Activated CD4-positive, alpha-beta T cell treated with anti-CD3 and anti-CD28 coated beads, Interleukin-2, Interleukin-4, amounts not matched to agents 100 ng/mL and 50 ng/mL, durations not matched to agents 16 hours and 8 hours (primary cell): ENCODE data around the gene VAT1L.

ENCODE experiments used
- DNase-seq: peaks from one replicate; pipeline ENCODE4 v3.0.0-alpha.2; 2020; ENCODE audit warnings: low spot score

VAT1L gene

GRCh38 chr16:77834635-77835540 lies 46.5 kb downstream of the VAT1L start:
- DNase-seq, result no peak

- DNase-seq, result no peak
Observed at GRCh38 chr16:77836801-77837200, 48.4 kb downstream of the VAT1L start.

GRCh38 chr16:77838597-77839255 lies 50.4 kb downstream of the VAT1L start:
- no peak for DNase-seq

- no peak for DNase-seq
Observed at GRCh38 chr16:77840093-77840492, 51.7 kb downstream of the VAT1L start.

GRCh38 chr16:77840673-77841501 lies 52.5 kb downstream of the VAT1L start:
- DNase-seq, result no peak

GRCh38 chr16:77841502-77841763 lies 53.1 kb downstream of the VAT1L start:
- no peak for DNase-seq

- no peak for DNase-seq
Observed at GRCh38 chr16:77842468-77842867, 54.1 kb downstream of the VAT1L start.

- no peak for DNase-seq
Observed at GRCh38 chr16:77843405-77843804, 55.0 kb downstream of the VAT1L start.

GRCh38 chr16:77844801-77845200 lies 56.4 kb downstream of the VAT1L start:
- no peak for DNase-seq

GRCh38 chr16:77849646-77850258 lies 61.4 kb downstream of the VAT1L start:
- DNase-seq, result no peak

GRCh38 chr16:77850636-77851333 lies 62.4 kb downstream of the VAT1L start:
- no peak for DNase-seq

GRCh38 chr16:77853161-77853560 lies 64.8 kb downstream of the VAT1L start:
- no peak for DNase-seq

GRCh38 chr16:77856438-77857160 lies 68.2 kb downstream of the VAT1L start:
- no peak for DNase-seq

GRCh38 chr16:77858060-77858459 lies 69.7 kb downstream of the VAT1L start:
- no peak for DNase-seq

- no peak for DNase-seq
Observed at GRCh38 chr16:77859493-77860232, 71.3 kb downstream of the VAT1L start.

- no peak for DNase-seq
Observed at GRCh38 chr16:77860953-77861352, 72.6 kb downstream of the VAT1L start.

GRCh38 chr16:77863250-77863649 lies 74.9 kb downstream of the VAT1L start:
- no peak for DNase-seq

GRCh38 chr16:77866752-77867151 lies 78.4 kb downstream of the VAT1L start:
- DNase-seq, result no peak

GRCh38 chr16:77868052-77868451 lies 79.7 kb downstream of the VAT1L start:
- no peak for DNase-seq

GRCh38 chr16:77868478-77868877 lies 80.1 kb downstream of the VAT1L start:
- DNase-seq, result peak; percentile 37
